Measurements from ENCODE around the gene LGALS16.

LGALS16 gene

DNA sequence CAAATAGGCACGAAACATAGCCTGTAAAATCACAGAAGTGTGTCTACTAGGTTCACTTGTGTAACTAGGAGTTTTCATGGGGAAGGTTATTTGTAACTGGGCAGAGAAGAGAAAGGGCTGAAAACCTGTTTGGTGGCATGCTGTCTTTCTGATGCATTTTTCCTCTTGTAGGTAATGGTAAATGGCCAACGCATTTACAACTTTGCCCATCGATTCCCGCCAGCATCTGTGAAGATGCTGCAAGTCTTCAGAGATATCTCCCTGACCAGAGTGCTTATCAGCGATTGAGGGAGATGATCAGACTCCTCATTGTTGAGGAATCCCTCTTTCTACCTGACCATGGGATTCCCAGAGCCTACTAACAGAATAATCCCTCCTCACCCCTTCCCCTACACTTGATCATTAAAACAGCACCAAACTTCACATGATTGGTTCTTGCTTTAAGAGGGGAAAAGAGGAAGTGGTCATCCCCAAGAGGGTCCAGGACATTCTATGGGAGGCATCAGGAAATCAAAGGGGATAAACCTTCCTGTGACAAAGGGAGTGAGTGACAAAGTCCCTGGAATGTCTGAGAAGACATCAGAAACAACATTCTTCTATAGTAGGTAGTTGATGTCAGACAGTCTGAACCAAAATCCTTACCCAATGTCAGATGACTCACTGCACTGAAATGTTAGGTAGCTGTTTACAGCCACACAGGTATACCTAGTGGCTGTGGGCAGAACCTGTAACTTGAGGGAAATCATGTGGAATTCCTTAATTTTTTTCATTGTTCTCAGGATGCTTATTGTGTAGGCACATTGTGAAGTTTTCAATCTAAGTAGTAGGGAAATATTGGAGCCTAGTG lies 53.5 kb downstream of the LGALS16 start:
- DNase-seq (ENCODE audit: low read depth in 1 of 2, low spot score in 1 of 2) = peak in 1 of 2 experiments; percentile 18
- TF ChIP-seq JUND (IDR thresholded peaks at IDR 0.05; ENCODE audit: low read depth) = no peak
- in situ Hi-C loops (cut with HindIII; ENCODE audit: low pct_unique_long_range_greater_than_20kb, low sequenced_read_pairs) = no loop called here
